SKM-1 treated with dmso at 0.1 percent for 144 hours (cell line): Measurements from ENCODE around the gene BIK.
"Not testable (repeated sequence)": the region's sequence is repeated elsewhere in the genome, so short reads cannot be mapped to it uniquely, and the experiment has no call there.

Experiments
- DNase-seq: peaks from one replicate; lab custom pipeline; 2025; ENCODE audit not compliant: unreplicated experiment; lab: John Stamatoyannopoulos, UW

BIK gene

DNA sequence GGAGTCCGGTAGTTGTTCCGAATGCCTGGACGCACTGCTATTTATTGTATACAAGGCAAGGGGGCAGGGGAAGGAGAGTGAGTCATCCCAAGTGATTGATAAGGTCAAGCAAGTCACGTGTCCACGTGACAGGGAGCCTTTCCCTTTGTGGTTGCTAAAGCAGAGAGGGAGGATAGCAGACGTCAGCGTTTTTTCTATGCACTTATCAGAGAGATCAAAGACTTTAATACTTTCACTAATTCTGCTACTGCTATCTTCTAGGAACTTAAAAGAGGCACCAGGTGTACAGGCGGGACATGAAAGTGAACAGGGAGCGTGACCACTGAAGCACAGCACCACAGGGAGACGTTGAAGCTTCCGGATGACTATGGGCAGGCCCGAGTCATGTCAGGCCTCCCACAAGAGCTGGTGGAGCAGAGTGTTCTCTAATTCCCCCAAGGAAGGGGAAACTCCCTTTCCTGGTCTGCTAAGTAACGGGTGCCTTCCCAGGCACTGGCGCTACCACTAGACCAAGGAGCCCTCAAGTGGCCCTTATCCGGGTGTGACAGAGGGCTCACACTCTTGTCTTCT lies 6.4 kb upstream of the BIK start:
- not testable (repeated sequence) for DNase-seq

DNA sequence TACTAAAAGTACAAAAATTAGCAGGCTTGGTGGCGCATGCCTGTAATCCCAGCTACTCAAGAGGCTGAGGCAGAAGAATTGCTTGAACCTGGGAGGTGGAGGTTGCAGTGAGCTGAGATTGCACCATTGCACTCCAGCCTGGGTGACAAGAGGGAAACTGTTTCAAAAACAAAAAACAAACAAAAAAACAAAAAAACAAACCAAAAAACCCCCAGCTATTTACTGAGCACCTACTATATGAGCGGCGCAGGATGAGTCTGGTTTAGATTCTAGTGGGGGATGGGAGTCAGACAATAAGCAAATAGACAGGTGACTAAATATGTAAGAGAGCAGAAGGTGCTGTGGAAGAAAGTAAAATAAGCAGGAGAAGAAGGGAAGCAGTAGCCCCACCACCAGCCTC lies 5.6 kb upstream of the BIK start:
- not testable (repeated sequence) for DNase-seq

GRCh38 chr22:43106302-43106701 lies 4.2 kb upstream of the BIK start:
- DNase-seq = no peak

DNA sequence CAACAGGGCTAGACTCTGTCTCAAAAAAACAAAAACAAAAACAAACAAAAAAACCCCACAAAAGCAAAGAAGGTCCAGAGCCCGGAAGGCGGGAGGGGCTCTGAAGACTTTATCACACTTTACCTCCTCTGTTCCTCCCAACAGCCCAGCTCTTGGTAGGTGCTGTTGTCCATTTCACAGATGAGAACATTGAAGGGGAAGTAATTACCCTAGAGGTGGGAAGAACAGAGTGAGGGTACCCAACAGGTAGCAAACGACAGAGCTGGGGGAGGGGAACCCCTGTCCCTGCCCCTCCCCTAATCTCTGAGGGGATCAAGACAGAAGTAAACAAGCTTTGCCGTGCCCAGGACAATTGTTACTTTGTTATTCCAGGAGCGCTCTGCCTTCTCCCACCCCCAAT lies 1.0 kb upstream of the BIK start:
- no peak for DNase-seq

GRCh38 chr22:43109921-43110443 lies 568 bp upstream of the BIK start:
- peak; percentile 99 for DNase-seq

- peak; percentile 24 for DNase-seq
Measured at GRCh38 chr22:43110927-43111623, 525 bp downstream of the BIK start.

DNA sequence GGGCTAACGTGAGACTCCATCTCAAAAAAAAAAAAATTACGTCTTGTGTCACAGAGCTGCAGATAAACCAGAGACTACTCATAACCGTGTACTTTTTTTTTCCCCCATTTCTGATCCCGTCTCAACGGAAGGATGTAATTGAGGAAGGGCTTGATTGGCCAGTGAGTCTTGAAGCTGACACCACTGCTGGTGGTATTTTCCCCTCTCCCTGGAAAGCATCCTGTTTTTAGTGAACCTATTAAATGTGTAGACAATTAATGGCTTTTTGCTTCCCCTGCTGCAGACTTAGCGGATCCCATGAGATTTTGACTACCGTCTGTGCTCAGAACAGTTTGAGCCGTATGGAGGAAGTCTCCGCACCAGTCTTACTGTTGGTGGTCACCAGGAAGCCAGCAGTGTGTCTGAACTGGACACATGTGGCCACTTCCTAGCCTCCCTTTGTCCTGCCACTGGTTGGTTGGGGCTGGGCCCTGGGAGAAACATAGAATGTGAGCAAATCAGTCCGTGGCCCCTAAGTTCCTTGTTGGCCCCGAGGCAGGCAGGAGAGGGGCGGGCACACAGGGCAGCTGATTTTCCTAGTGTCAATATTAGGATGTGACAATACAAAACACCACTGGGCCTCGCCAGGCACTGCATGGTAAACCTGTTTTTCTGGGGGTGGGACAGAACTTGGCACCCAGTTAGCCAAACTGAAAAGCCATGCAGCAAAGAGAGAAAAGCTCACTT lies 3.1 kb downstream of the BIK start:
- no peak for DNase-seq

GRCh38 chr22:43114958-43115357 lies 4.4 kb downstream of the BIK start:
- no peak for DNase-seq

- DNase-seq = no peak
Measured at GRCh38 chr22:43116932-43117331, 6.4 kb downstream of the BIK start.

- DNase-seq = no peak
Measured at GRCh38 chr22:43118024-43118849, 7.7 kb downstream of the BIK start.

DNA sequence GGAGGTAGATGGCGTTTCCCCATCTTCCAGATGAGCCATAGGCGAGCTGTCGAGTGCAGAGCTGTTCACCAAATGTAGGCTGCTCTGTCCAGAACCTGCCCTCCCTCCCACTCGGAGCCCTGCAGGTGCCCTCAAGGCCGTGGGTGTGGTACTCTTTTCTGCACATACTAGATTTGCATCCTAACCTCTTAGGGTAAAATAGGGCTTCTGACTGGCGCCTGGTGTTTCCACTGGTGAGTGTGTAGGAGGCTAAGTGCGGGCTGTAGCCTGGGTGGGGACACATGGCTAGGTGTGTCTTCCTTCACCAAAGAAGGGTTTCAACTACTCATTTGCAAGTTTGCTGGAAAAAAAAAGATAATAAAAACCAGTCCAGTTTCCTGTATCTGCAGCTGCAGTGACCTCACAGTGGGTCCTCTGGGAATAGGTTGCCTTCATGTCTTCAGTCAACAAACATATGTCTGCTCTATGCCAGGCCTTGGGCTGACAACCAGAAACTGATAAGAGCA lies 8.5 kb downstream of the BIK start:
- no peak for DNase-seq

GRCh38 chr22:43126501-43127165 lies 16.1 kb downstream of the BIK start:
- DNase-seq = no peak

GRCh38 chr22:43127166-43127908 lies 16.8 kb downstream of the BIK start:
- no peak for DNase-seq

- no peak for DNase-seq
Measured at GRCh38 chr22:43128116-43128515, 17.6 kb downstream of the BIK start.

GRCh38 chr22:43128928-43129424 lies 18.4 kb downstream of the BIK start:
- DNase-seq = no peak

DNA sequence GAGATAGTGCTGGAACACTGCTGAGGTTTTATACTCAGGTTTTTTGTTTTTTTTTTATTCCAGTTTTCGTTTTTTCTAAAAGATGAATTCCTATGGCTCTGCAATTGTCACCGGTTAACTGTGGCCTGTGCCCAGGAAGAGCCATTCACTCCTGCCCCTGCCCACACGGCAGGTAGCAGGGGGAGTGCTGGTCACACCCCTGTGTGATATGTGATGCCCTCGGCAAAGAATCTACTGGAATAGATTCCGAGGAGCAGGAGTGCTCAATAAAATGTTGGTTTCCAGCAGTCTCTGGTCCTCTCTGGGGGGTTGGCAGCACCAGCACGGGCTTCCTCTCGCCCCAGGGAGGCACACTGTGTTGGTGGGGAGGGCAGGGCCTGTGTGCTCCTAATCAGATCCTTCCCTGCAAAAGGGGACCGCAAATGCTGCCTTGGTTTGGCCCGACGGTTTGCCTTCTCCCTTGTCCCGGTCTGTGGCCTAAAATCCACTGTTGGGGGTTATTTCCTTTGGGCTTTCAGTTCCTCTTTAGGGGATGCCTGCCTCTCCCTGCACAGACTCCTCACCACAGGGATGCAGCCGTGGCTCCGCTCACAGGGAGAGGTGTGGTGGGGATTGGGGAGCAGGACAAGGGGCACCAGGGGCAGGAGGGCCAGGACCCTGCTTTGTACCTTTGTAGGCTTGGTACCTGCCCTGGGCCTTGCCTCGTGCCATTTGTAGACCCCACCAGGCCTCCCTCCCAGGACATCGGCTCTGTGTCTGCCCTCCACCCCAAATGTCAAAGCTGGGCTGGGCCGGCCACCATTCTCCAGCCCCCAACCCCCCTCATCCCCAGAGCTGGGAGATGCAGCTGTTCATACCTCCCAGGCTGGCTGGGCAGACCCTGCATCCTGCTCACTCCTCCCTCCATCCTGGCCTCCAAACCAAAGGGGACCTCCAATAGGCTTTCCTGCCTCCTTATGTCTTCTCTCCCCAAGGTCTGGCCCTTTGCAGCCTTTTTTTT lies 19.2 kb downstream of the BIK start:
- peak; percentile 25 for DNase-seq

- DNase-seq = no peak
Measured at GRCh38 chr22:43131773-43132501, 21.4 kb downstream of the BIK start.

GRCh38 chr22:43133401-43133800 lies 22.9 kb downstream of the BIK start:
- no peak for DNase-seq
